T-helper 2 cell (primary cell): ENCODE data around the gene PRRX1.

Experiments used
- DNase-seq, 5 experiments: peaks; one replicate each; pipeline versions ENCODE4 v3.0.0 to v3.0.0-alpha.2; 2012 to 2022

Gene PRRX1

DNA sequence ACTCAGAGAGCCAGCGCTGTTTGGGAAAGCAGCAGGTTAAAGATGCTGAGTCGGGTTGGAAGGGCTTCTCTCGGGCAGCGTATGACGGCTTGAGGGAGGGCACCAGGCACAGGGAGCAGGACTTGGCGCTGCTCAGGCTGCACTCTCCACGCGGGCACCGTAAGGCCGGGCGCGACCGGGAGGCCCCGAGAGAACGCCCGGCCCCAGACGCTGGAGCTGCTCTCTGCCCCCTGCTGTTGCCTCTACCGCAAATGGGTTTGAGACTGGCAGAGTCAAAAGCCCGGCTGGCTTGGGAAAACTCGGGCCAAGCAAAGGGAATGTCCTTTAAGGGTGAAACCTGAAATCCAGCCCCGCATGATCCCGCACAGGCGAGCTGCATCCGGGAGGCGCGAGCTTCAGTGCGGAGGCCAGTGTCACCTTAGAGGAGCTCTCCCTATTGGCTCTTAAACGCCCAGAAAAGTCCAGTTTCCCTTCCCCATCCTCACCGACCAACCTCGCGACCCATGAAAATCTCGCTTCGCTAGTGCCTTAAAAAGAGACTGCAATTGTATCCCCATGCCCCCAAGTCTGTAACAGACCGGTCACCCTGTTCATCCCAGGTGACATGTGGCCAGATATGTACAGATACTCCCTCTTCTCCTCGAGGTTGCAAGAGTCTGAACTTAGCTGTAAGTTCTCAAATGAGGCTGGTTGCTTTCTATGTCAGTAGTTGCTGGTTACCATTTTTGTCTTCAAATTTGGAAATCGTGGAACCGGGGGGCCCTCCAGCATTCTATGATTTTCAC is 1.1 kb downstream of the PRRX1 start:
- no peak for DNase-seq

DNA sequence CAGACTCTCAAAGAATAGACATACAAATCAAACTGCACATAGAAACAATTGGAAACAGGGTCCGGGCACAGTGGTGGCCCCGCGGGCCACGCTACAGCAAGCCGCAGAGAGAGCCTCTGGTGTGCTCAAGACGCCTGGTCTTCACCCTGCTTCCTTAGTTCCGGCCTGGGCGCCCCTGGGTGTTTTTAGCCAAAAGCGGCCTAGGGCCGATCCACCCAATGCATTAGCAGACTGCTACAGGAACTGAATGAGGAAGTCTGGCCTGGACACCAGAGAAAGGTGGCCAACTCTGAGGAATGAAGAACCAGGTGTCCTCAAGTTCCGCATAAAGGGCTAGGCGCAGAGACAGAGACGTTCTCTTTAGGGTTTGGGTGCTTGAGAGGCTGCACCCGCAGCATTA is 1.7 kb downstream of the PRRX1 start:
- DNase-seq: no peak

DNA sequence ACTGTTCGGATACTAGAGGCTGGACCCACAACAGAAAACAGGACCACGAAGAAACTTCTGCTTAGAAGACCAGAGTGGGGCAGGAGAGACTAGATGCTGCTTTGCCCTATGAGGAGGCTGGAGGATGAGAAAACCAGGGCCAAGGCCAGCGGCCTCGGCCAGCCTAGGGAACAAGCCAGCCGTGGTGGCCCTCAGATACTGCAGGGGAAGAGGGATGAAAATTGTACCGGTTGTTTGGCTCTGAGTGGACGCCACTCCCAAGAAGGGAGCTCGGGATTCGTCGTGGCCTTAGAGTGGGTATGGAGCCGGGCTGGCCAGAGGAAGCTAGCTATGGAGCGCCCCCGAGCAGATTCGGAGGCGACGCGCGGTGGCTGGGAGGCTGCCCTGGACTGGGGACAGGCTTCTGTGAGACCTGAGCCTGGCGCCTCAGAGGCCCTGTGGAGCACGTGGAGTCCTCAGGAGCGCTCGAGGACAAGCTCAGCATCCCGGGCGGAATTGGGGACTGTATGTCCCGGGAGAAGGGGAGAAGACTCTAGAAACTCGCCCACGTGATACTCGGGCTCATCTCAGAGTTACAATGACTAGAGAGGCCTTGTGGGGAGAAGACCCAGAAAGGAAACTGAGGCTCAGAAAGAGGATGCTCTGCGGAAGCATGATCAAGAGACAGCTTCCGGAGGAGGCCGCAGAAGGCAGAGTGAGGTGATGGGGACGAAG is 2.8 kb downstream of the PRRX1 start:
- DNase-seq: no peak

DNA sequence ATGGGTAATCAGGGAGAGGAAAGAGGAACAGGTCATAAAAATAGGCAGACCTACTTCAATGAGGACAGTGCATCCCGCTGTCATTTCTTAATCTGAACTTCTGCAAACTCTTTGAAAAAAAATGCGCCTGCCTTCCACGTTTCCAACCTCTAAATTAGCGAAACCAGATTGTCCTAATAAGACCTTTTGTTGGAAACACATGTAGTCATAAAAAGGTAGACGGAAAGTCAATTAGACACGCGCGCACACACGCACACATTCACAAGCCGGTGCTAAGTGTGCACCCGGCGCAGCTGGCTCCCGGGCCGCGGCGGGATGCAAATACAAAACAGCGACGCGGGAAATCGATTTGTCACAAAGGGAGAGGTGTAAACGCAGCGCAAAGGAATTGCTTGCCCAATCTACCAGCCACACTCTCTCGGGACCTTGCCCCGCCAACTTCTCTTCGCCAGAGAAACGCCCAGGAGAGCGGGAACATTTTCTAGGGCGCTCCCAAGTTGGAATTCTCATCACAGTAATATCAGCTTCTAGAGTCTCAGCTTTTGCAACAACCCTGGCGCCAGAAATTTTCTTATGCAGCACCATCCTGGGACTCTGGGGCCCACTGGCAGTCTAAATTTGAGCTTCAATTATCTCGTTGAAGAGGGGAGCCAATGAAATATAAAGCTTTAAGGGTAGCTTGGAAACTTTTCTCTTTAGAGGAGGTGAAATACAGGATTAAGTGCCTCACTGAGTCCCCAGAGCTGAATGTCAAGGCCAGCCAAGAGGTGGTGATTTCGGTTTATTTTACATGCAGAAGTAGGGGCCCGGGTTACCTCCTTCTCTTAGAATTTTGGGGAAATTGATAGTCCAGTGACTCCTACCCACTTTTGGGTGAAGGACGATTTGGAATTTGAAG is 4.5 kb downstream of the PRRX1 start:
- no peak for DNase-seq

DNA sequence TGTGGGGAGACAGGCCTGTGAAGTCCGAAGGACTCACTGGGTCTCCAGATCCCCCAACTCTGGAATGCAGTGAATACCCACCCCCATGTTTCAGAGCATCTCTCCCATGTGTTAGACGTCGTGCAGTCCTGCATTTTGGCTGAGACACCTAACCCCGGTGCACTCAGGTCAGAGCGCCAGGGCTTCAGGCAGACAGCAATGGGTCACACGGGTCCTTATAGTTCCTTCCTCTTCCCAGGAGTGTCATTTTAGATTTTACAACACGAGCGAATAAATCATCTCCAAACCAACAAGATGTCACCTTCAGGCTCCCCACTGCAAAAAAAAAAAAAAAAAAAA is 5.1 kb downstream of the PRRX1 start:
- no peak for DNase-seq

DNA sequence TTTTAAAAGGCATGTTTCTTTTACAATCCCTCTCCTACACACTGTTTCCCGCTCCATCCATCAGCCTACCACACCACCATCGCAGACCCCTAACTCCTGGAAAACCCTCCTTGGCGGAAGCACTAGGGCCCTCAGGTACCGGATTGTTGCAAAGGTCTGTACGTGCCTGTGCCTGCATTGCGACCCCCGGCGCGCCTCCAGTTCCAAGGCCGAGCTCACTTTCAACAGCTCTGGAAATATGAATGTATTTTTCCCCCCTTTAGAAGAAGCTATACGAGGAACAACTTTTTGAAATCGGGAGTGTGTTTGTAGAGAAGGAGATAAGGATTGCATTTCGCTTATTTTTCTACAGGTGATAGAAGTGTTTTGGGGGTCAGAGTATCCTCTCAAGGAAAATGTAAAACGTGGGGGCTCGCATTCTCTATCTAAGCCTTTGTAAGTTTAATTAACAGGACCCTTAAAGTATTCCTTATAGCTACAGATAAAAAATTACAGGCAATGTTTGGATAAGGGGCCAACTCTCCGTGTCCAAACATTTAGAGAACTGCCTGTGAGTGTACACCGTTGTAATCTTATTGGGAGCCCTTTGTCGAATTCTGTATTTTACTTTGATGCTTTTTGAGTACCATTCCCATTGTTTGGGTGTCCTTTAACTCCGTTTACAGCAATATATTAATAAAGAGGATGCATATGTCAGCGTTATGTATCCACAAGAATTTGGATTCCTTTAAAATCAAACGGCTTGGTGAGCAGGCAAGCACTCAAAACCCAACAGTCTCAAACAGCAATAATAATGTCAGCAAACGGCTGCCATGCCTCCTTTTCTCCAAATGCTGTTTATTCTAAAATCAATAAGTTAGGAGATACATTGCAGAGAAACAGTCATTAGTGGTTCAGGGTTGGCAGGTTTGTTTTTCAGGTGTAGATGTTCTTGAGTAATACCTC is 5.9 kb downstream of the PRRX1 start:
- DNase-seq: no peak

DNA sequence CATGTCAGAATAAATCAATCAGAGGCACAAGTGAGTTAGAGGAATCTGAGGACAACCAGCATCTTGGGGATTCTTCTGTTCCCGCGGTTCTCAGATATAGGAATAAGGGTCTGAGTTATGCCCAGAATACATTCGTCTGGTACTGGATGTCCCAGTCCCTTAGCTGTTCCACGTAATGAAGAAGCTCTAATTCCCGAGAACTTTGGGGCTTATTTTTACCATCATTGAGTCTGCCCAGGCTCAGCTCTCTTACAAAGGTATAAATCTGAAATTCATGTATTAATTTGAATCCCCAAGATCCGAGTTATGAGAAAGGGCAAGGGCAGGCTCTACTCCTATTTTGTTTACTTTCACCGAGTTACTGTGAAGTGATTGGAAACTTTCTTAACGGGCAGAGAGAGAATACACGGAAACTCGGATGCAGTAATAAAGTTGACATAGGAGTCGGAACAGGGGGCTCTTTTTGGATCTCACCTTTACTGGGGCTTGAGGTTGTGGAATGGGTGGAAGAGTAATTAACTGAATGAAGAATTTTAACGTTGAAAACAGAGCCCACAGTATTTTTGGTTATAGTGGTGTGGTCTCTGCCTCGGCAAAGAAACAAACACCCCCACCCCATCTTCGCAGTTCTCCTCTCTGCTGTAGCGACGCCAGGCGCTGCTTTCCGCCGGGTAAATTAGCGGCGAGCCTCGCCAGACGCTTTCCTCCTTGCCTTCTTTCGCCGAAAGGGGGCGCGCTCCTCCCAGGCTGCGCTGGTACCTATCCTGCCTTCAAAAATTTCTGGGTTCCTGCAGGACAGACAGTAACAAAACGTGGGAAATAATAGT is 7.1 kb downstream of the PRRX1 start:
- DNase-seq: peak in 1 of 5 experiments; percentile 30

DNA sequence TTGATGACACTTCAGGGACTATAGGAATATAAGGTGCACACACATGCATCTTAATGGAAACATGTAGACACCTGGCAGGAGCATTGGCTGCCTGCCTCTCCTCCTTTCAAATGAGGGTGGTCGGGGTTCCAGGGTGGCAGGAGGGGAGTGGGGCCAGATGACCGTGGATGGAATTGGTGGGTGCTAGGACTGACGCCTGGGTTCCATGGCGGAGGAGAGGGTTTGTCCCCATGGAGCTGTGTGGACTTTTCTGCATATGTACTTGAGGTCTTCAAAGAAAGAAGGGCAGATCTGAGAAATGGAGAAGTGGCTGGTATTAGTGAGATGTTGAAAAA is 7.7 kb downstream of the PRRX1 start:
- DNase-seq: no peak

DNA sequence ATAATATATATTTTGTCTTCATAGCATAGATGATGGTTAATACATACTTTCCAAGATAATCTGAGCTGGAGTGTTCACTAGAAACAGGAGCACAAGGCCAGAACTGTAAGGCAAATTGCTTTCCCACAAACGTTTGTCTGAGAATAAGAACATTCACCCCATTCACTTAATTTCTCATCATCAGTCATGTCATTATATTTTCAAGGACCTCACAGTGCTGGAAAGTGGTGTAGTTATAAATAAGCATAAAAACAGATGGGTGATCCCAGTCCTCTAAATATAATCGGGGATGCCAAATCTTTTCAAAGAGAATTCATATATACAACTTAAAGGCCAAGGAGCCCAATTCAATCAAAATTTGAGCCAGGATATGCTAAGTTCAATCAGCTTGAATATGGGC is 8.4 kb downstream of the PRRX1 start:
- no peak for DNase-seq

DNA sequence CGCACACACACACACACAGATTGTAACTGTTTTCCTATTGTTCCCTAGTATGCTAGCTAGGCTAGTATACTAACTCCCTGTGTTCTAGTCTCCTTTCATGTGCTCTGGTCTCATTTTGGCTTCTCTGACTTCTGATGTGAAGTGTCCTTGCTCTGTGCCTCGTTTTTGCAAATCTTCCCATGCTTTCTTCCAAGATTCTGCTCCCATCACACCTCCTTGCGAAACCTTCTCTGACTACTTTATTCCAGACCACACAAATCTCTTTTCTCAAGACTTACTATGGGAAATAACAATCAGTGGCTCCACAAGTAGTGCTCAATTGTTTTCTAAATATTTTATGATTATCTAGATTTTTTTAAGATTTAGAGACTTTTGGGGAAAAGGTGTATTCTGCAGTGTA is 10.3 kb downstream of the PRRX1 start:
- no peak for DNase-seq

DNA sequence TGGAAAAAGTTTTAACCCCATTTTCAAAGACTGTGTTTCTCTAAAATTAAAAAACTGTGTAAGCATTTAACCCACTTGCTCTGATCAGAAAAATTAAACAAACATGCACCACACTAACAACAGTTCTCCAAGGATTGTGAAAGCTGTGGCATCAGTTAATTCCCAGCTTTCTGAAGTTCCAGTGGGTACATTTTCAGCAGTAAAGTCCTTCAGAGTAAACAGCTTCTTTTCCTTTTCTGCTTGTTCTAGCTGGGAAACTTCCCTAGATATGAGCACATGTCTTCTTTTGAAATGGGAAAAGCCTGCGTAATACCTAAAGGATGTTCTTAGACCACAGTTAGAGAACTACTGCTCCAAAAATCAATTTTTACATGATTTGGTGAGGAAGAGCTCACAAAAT is 11.1 kb downstream of the PRRX1 start:
- no peak for DNase-seq

DNA sequence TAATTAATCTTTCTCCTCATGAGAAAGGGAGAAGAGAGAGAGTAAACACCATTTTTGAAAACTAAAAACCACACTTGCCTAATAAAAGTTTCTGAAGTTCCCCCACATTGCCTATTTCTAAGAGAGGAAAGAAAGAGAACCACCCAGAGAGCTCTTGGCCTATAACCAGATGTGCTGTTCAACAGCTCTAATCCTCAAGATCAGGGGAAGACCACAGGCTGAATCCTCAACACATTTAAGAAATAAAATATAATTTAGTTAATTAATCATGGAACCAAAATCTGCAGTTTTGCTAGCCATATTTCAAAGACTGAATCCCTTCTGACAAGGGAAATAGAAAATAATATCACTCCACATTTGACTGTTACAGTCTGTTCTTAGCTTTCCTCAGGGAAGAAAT is 11.9 kb downstream of the PRRX1 start:
- DNase-seq: no peak

DNA sequence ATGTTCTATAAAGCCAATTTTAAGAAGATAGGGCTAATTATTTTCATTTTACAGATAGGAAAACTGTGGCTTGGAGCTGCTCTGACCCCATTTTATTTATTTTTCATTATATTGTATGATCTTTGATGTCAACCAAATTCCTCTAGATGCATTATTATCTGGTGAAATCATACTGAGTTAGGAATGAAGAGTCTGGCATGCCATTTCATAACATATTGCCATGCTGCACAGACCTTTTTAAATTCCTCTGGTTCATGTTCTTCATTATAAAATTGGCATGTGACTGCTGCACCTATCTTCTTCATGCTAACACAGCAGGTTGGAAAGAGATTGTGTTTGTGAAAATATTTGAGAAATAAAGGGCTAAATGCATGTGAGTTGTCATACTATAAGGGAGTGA is 12.7 kb downstream of the PRRX1 start:
- DNase-seq: no peak

DNA sequence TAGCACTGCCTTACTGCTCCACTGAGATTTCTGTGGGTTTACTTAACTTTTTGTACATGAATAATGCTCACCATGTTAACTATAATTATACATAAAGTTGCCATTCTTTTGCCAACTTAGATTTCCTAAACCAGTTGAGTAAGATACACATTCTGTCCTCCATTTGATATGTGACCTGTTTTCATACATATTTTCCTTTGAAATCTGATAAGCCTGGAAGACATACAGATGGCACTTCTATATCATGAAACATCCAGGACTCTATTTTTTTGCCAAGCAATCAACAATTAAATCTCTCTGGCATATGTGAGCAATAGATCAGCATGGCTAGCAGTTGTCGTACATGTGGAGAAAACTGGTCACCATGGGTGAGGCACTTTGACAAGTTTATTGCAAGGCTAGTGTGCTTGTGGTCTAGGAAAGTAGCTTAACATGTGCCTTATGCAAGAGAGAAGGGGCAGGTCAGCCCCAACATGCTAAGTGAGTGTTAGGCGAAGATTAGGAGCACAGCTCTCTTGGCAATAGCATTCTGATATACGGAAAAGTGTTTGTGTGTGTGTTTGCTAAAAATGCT is 14.2 kb downstream of the PRRX1 start:
- no peak for DNase-seq

DNA sequence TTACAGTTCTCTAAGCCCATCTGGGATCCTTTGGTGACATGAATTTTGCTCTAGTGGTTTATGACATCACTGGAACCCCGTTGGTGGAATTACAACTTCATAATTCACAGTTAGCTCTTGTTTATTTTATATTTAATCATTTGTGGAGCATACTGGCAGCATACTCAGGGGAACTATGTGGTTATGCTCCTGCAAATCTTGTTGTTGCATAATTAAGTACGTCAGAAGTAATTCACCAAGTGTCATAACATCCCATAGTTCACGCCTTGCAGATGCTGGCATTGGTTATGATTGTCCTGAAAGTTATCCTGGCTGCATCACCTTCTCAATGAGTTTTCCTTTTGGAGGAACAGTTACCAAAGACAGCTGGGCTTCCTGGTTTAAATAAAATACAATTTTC is 16.5 kb downstream of the PRRX1 start:
- no peak for DNase-seq

DNA sequence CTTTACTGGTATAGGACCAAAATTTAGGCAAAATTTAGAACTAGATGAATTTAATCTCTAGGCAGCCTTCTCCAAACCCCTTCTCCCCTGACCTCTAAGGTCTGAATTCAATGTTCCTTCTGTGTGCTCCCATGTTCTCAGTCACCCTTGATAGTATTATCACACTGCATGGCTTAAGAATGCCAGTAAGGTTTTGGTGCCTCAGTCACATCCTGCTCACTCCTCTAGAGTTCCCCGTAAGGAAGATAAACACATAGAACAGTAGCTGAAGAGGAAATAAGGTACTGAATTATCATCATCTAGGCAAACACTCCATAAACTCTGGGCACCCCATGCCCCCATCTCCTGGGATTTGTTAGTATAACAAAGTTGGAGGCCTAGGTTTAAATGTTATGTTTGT is 18.2 kb downstream of the PRRX1 start:
- DNase-seq: no peak

DNA sequence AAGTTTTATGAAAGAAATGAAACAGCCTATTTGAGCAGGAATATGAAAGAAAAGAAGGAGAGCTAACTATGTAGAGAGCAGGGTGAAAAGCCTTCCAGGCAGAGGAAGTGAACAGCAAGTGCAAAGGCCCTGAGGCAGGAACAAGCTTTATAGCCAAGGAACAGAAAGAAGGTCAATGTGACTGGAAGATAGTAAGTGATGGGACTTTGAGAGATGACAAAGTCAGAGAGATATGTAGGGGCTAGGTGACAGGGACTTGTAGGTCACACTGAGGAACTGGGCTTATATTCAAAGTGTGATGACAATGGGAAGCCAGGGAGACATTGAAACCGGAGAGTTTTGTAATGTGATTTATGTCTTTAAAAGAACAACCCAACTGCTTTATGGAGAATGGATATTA is 18.9 kb downstream of the PRRX1 start:
- DNase-seq: no peak

DNA sequence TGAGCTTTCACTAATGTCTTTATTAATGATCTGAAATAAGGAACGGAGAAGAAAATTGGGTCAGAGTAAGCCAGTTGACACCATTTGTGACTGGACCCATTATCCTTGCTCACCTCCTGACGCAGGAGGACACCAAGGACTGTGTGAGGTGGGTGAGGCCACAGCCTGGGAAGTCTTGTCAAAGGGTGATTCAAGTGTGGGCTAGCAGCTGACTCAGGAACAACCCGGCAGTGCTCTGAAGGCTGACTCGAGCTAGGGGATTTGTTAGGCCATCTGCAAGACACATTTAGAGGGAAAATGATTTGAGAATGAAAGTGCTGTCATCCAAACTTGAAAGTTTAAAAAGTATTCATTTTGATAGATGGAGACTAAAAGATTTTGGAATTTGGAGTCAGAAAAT is 21.2 kb downstream of the PRRX1 start:
- DNase-seq: no peak

DNA sequence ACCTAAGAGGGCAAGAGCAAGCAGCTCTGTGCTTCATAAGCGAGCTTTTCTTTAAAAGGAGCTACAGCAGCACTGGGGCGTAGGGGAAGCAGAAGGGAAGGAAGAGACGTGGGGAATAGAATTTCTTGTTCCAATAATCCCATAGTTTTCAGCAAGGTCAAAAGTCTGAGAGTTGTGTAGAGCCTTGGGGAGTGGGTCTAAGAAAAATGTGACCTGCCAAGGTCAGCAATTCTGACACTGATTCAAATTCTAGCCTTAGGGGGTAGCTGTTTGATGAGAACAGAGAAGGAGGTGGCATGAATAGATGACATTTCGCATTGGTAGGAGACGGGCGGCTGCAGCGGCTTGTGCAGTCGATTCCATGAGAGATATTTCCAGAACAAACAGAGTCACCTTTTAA is 22.4 kb downstream of the PRRX1 start:
- no peak for DNase-seq

DNA sequence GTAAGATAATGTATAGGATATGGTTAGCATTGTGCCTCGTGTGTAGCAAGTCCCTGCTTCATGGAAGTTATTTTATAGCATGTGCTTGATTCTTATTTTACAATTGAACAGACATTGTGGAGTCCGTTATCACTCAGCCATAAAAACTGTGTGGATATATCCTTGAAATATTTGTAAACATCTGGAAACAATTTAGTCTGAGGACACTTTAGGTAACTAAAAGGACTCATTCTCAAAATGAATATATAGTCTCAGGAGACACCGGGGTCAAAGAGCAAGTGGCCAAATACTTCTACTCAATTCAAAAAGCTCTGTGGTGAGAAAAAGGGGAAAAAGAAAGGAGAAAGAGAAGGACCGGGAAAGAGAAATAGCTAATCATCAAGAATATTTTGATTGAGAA is 23.7 kb downstream of the PRRX1 start:
- no peak for DNase-seq

DNA sequence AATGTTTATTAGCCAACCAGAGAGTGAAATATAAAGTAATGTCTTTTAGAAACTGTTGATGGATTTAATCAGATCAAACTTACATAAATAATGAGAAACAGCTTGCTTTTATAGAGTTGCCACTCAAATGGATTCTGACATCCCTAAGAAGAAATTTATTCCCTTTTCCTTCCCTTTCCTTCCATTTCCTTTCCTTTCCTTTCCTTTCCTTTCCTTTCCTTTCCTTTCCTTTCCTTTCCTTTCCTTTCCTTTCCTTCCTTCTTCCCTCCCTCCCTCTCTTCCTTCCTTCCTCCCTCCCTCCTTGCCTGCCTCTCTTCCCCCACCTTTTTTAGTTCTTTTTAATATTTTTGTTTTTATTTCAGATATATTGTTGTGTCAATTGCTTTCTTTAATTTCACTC is 27.3 kb downstream of the PRRX1 start:
- DNase-seq: no peak
